B cell (primary cell): ENCODE results near the gene CHST14.

Source experiments
- CTCF ChIP-seq: fragments of 200-600 bp; IDR thresholded peaks from one replicate; pipeline ENCODE4 v1.8.0; 2022; ENCODE audit warnings: antibody characterized with exemption, mild to moderate bottlenecking
- EZH2 ChIP-seq: IDR thresholded peaks from 2 replicates; pipeline ENCODE4 v1.6.1; 2012; ENCODE audit warnings: borderline replicate concordance, low read depth, mild to moderate bottlenecking, moderate library complexity, low read length; ENCODE audit not compliant: insufficient read depth, poor library complexity, severe bottlenecking

- no peak for TF ChIP-seq CTCF
- TF ChIP-seq EZH2: no peak
Measured at GRCh38 chr15:40499931-40500330, 29.1 kb downstream of the CHST14 start.
